Upper lobe of left lung (tissue), 6 donors: ENCODE measurements around the gene NPTXR. TPM values are rescaled to one million over a fixed set of nuclear protein-coding genes. Genes with fewer than 3 reads are reported as not detected.

Experiments used
- ATAC-seq, 2 donors: fragments of 200-7000 bp; cut with Tn5 transposase; one replicate each; pipeline ENCODE4 v1.9.1; 2022; ENCODE audit warnings: mild to moderate bottlenecking in 2 of 2, moderate library complexity in 2 of 2; ENCODE audit not compliant: low FRiP score in 2 of 2
- DNase-seq, 2 donors: peaks; one replicate each; pipeline ENCODE4 v3.0.0-alpha.2; 2019 to 2020
- H3K27ac ChIP-seq, 4 donors: fragments of 200-600 bp; sonication (generic); one replicate each; pipeline ENCODE4 v1.5.1; 2016 to 2019
- H3K27me3 ChIP-seq, 4 donors: fragments of 200-600 bp; sonication (generic); one replicate each; pipeline ENCODE4 v1.5.1; 2017 to 2019
- H3K36me3 ChIP-seq, 4 donors: fragments of 200-600 bp; sonication (generic); one replicate each; pipeline ENCODE4 v1.5.1; 2016 to 2019
- H3K4me1 ChIP-seq, 4 donors: fragments of 200-600 bp; sonication (generic); one replicate each; pipeline ENCODE4 v1.5.1; 2018 to 2019
- H3K4me3 ChIP-seq, 4 donors: fragments of 200-600 bp; sonication (generic); one replicate each; pipeline ENCODE4 v1.5.1; 2017 to 2019; ENCODE audit warnings: mild to moderate bottlenecking in 2 of 4, moderate library complexity in 1 of 4
- H3K9me3 ChIP-seq, 4 donors: fragments of 200-600 bp; sonication (generic); one replicate each; pipeline ENCODE4 v1.5.1; 2018 to 2019
- EP300 ChIP-seq, 4 donors: sonication (generic); formaldehyde crosslinking; IDR thresholded peaks; one replicate each; pipeline ENCODE4 v1.5.1; 2017; ENCODE audit warnings: antibody characterized with exemption in 4 of 4, control low read depth in 2 of 4
- POLR2A ChIP-seq, 4 donors: fragments of 450-650 bp; IDR thresholded peaks; one replicate each; pipeline ENCODE4 v1.5.1; 2016 to 2017; ENCODE audit warnings: antibody characterized with exemption in 4 of 4, mild to moderate bottlenecking in 2 of 4
- POLR2AphosphoS5 ChIP-seq, 2 donors: sonication (generic); formaldehyde crosslinking; IDR thresholded peaks; one replicate each; pipeline ENCODE4 v1.5.1; 2017; ENCODE audit warnings: antibody characterized with exemption in 2 of 2
- WGBS, 2 donors: methylation state at CpG; one replicate each; pipeline ENCODE4 v1.1.5; 2017 to 2018; 5-methylcytosine and 5-hydroxymethylcytosine counted together
- total RNA-seq, 6 donors: library from RNA; depleted of rRNA in 4 of 6; stranded (reverse); fragments of >200 nt in 4 of 6; gene quantifications; one replicate each; pipeline versions ENCODE4 v1.1.0 to v1.2.1, GENCODE V29; 2016 to 2021
- TF ChIP-seq, protein P1 (sequence below), 6 experiments: fragments of 450-650 bp in 4 of 6; fragments of 200-600 bp in 2 of 6; sonication (generic) in 2 of 6; IDR thresholded peaks; one replicate each; pipeline ENCODE4 v1.5.1; 2016 to 2019; ENCODE audit warnings: antibody characterized with exemption in 6 of 6
- donor health status: DM: no; HTN: no; CAD: no; lungs with moderate emphysema.
- donor health status: DM: no; HTN: yes; CAD: no; lungs with severe emphysema.

Gene NPTXR
- total RNA-seq, 6 donors from 2014 or later: 1.4 to 6.6 (median 3.0) TPM; not detected in 1

GRCh38 chr22:38842512-38843200, 1.2 kb downstream of the NPTXR start:
- Histone ChIP-seq H3K27me3 (peaks cover 0 to 18% (median 2%) of the 10 kb centered on the region in 4 donors), H3K9me3 (no peaks in the 10 kb centered on the region), H3K36me3 (no peaks in the 10 kb centered on the region), H3K27ac (peak overlapping the region in 2 of 4 donors; percentile 6 to 70), H3K4me3 (peak overlapping the region; percentile 48 to 55 (median 50)), H3K4me1 (peaks cover 11 to 19% (median 16%) of the 10 kb centered on the region in 4 donors)
- no peak for TF ChIP-seq POLR2AphosphoS5 (IDR thresholded peaks at IDR 0.05)
- TF ChIP-seq POLR2A (IDR thresholded peaks at IDR 0.05): no peak
- TF ChIP-seq, protein P1, sequence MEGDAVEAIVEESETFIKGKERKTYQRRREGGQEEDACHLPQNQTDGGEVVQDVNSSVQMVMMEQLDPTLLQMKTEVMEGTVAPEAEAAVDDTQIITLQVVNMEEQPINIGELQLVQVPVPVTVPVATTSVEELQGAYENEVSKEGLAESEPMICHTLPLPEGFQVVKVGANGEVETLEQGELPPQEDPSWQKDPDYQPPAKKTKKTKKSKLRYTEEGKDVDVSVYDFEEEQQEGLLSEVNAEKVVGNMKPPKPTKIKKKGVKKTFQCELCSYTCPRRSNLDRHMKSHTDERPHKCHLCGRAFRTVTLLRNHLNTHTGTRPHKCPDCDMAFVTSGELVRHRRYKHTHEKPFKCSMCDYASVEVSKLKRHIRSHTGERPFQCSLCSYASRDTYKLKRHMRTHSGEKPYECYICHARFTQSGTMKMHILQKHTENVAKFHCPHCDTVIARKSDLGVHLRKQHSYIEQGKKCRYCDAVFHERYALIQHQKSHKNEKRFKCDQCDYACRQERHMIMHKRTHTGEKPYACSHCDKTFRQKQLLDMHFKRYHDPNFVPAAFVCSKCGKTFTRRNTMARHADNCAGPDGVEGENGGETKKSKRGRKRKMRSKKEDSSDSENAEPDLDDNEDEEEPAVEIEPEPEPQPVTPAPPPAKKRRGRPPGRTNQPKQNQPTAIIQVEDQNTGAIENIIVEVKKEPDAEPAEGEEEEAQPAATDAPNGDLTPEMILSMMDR (IDR thresholded peaks at IDR 0.05): no peak
- TF ChIP-seq EP300 (IDR thresholded peaks at IDR 0.05): no peak
- 28 to 45% methylated on average over 18 to 31 of the region's 34 CpGs for WGBS, 2 donors
- ATAC-seq (no peak), DNase-seq (no peak)

DNA sequence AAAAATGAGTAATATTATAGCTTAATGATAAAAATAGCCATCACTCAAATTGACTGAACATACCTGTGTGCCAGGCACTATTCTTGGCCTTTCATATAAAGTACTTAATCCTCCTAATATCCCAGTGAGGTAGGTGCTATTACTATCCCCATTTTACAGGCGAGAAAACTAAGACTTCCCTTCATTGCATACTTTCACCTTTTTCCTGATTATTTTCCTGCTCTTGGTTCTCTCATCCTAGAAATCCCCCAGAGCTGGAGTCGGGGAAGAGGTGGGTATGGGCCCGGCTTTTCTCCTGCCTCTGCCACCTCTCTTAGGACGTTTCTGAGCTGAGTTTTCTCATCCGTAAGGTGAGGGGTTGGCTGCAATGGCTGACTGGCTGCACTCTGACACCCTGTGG, 2.2 kb downstream of the NPTXR start:
- H3K9me3 ChIP-seq: no peaks in the 10 kb centered on the region
- H3K4me1 ChIP-seq: peaks cover 11 to 19% (median 16%) of the 10 kb centered on the region in 4 donors
- WGBS, 2 donors: 82 to 87% methylated on average over 5 of the region's 5 CpGs
- no peak overlapping the region for H3K4me3 ChIP-seq
- no peak for ATAC-seq
- no peak overlapping the region for H3K27ac ChIP-seq
- TF ChIP-seq POLR2AphosphoS5 (IDR thresholded peaks at IDR 0.05) (no peak), EP300 (IDR thresholded peaks at IDR 0.05) (no peak), POLR2A (IDR thresholded peaks at IDR 0.05) (no peak)
- TF ChIP-seq, protein P1 (IDR thresholded peaks at IDR 0.05): no peak
- DNase-seq: no peak
- H3K36me3 ChIP-seq: no peaks in the 10 kb centered on the region
- peaks cover 0 to 18% (median 2%) of the 10 kb centered on the region in 4 donors for H3K27me3 ChIP-seq

- no peak for DNase-seq
- ATAC-seq: no peak
- H3K4me3 ChIP-seq: no peak overlapping the region
- H3K4me1 ChIP-seq: peaks cover 11 to 19% (median 16%) of the 10 kb centered on the region in 4 donors
- H3K27me3 ChIP-seq: peaks cover 0 to 18% (median 2%) of the 10 kb centered on the region in 4 donors
- H3K36me3 ChIP-seq: no peaks in the 10 kb centered on the region
- 45 to 50% methylated on average over 5 of the region's 7 CpGs for WGBS, 2 donors
- no peaks in the 10 kb centered on the region for H3K9me3 ChIP-seq
- TF ChIP-seq EP300 (IDR thresholded peaks at IDR 0.05) (no peak), POLR2AphosphoS5 (IDR thresholded peaks at IDR 0.05) (no peak), POLR2A (IDR thresholded peaks at IDR 0.05) (no peak)
- TF ChIP-seq, protein P1 (IDR thresholded peaks at IDR 0.05): no peak
- H3K27ac ChIP-seq: no peak overlapping the region
Observed at GRCh38 chr22:38841211-38841610, 2.6 kb downstream of the NPTXR start.

DNA sequence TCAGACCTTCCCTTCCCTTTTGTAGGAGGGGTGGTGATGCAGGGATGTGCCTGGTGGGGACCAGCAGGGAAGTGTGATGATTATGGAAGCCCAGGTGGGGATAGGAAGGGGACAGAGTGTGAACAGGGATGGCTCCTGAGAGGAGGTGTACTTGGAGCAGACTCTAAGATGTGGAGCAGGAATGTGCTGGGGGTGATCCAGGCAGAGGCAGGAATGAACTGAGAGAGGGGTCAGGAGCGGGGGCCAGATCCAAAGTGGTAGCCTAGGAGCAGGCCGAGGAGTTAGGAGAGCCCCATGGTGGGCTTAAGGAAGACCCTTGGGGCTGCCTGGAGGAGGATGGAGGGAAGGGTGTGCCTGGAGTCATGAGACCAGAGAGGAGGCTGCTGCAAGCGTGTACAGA, 3.7 kb downstream of the NPTXR start:
- DNase-seq (no peak), ATAC-seq (no peak)
- H3K36me3 ChIP-seq: no peaks in the 10 kb centered on the region
- no peak overlapping the region for H3K27ac ChIP-seq
- H3K9me3 ChIP-seq: no peaks in the 10 kb centered on the region
- peaks cover 0 to 18% (median 2%) of the 10 kb centered on the region in 4 donors for H3K27me3 ChIP-seq
- H3K4me3 ChIP-seq: no peak overlapping the region
- TF ChIP-seq EP300 (IDR thresholded peaks at IDR 0.05) (no peak), POLR2A (IDR thresholded peaks at IDR 0.05) (no peak), POLR2AphosphoS5 (IDR thresholded peaks at IDR 0.05) (no peak)
- TF ChIP-seq, protein P1 (IDR thresholded peaks at IDR 0.05): no peak
- WGBS, 2 donors: 86 to 88% methylated on average over 3 of the region's 3 CpGs
- peaks cover 11 to 19% (median 16%) of the 10 kb centered on the region in 4 donors for H3K4me1 ChIP-seq
